H9 (cell line): ENCODE data around the gene OR7A10. TPM values are rescaled to one million over a fixed set of nuclear protein-coding genes. Genes with fewer than 3 reads are reported as not detected.

Experiments
- DNase-seq: peaks from one replicate; pipeline ENCODE4 v3.0.0-alpha.2; 2017
- H2AFZ ChIP-seq: one replicate; pipeline ENCODE4 v1.6.1; 2013; ENCODE audit warnings: mild to moderate bottlenecking, low read length, control low read depth, moderate library complexity
- H2AK5ac ChIP-seq: 2 replicates; pipeline ENCODE4 v1.6.1; 2013; ENCODE audit warnings: low read length, control low read depth, mixed read lengths; ENCODE audit not compliant: insufficient read length
- H2BK120ac ChIP-seq: one replicate; pipeline ENCODE4 v1.6.1; 2013; ENCODE audit warnings: low read depth, mild to moderate bottlenecking, low read length, control low read depth, inconsistent platforms; ENCODE audit not compliant: poor library complexity, severe bottlenecking
- H2BK12ac ChIP-seq: 2 replicates; pipeline ENCODE4 v1.6.1; 2013; ENCODE audit warnings: low read length, control low read depth, mixed read lengths, low read depth; ENCODE audit not compliant: insufficient read length
- H2BK15ac ChIP-seq: 2 replicates; pipeline ENCODE4 v1.6.1; 2013; ENCODE audit warnings: low read depth, low read length, control low read depth
- H2BK20ac ChIP-seq: one replicate; pipeline ENCODE4 v1.6.1; 2013; ENCODE audit warnings: low read depth, mild to moderate bottlenecking, low read length, control low read depth, inconsistent platforms; ENCODE audit not compliant: poor library complexity, severe bottlenecking
- H2BK5ac ChIP-seq: 2 replicates; pipeline ENCODE4 v1.6.1; 2013; ENCODE audit warnings: low read length, control low read depth, mixed read lengths; ENCODE audit not compliant: insufficient read length
- H3K14ac ChIP-seq: 2 replicates; pipeline ENCODE4 v1.6.1; 2013; ENCODE audit warnings: low read length, control low read depth; ENCODE audit not compliant: insufficient read depth
- H3K18ac ChIP-seq: 2 replicates; pipeline ENCODE4 v1.6.1; 2013; ENCODE audit warnings: low read depth, mild to moderate bottlenecking, mixed read lengths, low read length, control low read depth; ENCODE audit not compliant: insufficient read length
- H3K23ac ChIP-seq: 2 replicates; pipeline ENCODE4 v1.6.1; 2013; ENCODE audit warnings: low read length, control low read depth, mixed read lengths, low read depth; ENCODE audit not compliant: insufficient read length
- H3K23me2 ChIP-seq: 2 replicates; pipeline ENCODE4 v1.6.1; 2013; ENCODE audit warnings: low read depth, mild to moderate bottlenecking, mixed read lengths, low read length, control low read depth; ENCODE audit not compliant: insufficient read length, poor library complexity, severe bottlenecking
- H3K27ac ChIP-seq: 2 replicates; pipeline ENCODE4 v1.5.1; 2013; ENCODE audit warnings: low read length, control low read depth, mixed read lengths, low read depth; ENCODE audit not compliant: insufficient read length
- H3K27me3 ChIP-seq: 2 replicates; pipeline ENCODE4 v1.6.1; 2013; ENCODE audit warnings: low read length, control low read depth, inconsistent platforms; ENCODE audit not compliant: insufficient read depth
- H3K4ac ChIP-seq: 2 replicates; pipeline ENCODE4 v1.6.1; 2013; ENCODE audit warnings: low read depth, mild to moderate bottlenecking, control low read depth, inconsistent platforms, low read length, moderate library complexity
- H3K4me1 ChIP-seq: 2 replicates; pipeline ENCODE4 v1.6.1; 2013; ENCODE audit warnings: low read length, control low read depth, inconsistent platforms; ENCODE audit not compliant: insufficient read depth
- H3K4me2 ChIP-seq: 2 replicates; pipeline ENCODE4 v1.6.1; 2013; ENCODE audit warnings: low read length, control low read depth, mixed read lengths; ENCODE audit not compliant: insufficient read length, insufficient read depth
- H3K56ac ChIP-seq: 2 replicates; pipeline ENCODE4 v1.6.1; 2013; ENCODE audit warnings: low read depth, mild to moderate bottlenecking, mixed read lengths, low read length, control low read depth; ENCODE audit not compliant: insufficient read length
- H3K79me1 ChIP-seq: 2 replicates; pipeline ENCODE4 v1.6.1; 2013; ENCODE audit warnings: low read depth, mild to moderate bottlenecking, moderate library complexity, low read length, control low read depth, inconsistent platforms; ENCODE audit not compliant: insufficient read depth, poor library complexity, severe bottlenecking
- H3K79me2 ChIP-seq: 2 replicates; pipeline ENCODE4 v1.6.1; 2013; ENCODE audit warnings: low read length, control low read depth, inconsistent platforms; ENCODE audit not compliant: insufficient read depth
- H3K9ac ChIP-seq: 2 replicates; pipeline ENCODE4 v1.6.1; 2013; ENCODE audit warnings: low read length, control low read depth, mixed read lengths; ENCODE audit not compliant: insufficient read length; ENCODE audit errors: extremely low read depth
- H3K9me3 ChIP-seq: one replicate; pipeline ENCODE4 v1.6.1; 2013; ENCODE audit warnings: low read depth, low read length, inconsistent platforms; ENCODE audit not compliant: control insufficient read depth
- H3T11ph ChIP-seq: one replicate; pipeline ENCODE4 v1.6.1; 2013; ENCODE audit warnings: mild to moderate bottlenecking, low read length, control low read depth, inconsistent platforms
- H4K20me1 ChIP-seq: one replicate; pipeline ENCODE4 v1.6.1; 2013; ENCODE audit not compliant: control insufficient read depth, insufficient read length, insufficient read depth
- H4K5ac ChIP-seq: 2 replicates; pipeline ENCODE4 v1.6.1; 2013; ENCODE audit warnings: low read depth, mild to moderate bottlenecking, mixed read lengths, low read length, control low read depth; ENCODE audit not compliant: insufficient read length
- H4K8ac ChIP-seq: replicated peaks from 2 replicates; pipeline ENCODE4 v1.6.1; 2013; ENCODE audit warnings: low read length, control low read depth, mixed read lengths, low read depth; ENCODE audit not compliant: insufficient read length
- H4K91ac ChIP-seq: 2 replicates; pipeline ENCODE4 v1.6.1; 2013; ENCODE audit warnings: low read depth, mild to moderate bottlenecking, moderate library complexity, mixed read lengths, low read length, control low read depth; ENCODE audit not compliant: insufficient read length
- H3K27ac Mint-ChIP-seq, 3 experiments: 2 replicates in 2 of 3; 3 replicates in 1 of 3; pipeline ENCODE4 v1.8.0; 2020 to 2021; ENCODE audit warnings: mixed read lengths in 3 of 3, mild to moderate bottlenecking in 1 of 3, moderate library complexity in 1 of 3
- H3K27me3 Mint-ChIP-seq: 2 replicates; pipeline ENCODE4 v1.8.0; 2021; ENCODE audit warnings: low read depth, mild to moderate bottlenecking, moderate library complexity, mixed read lengths
- H3K36me3 Mint-ChIP-seq, 3 experiments: 2 replicates in 2 of 3; 3 replicates in 1 of 3; pipeline ENCODE4 v1.8.0; 2020 to 2021; ENCODE audit warnings: low read depth in 3 of 3, mixed read lengths in 3 of 3; ENCODE audit not compliant: insufficient read depth in 1 of 3
- H3K4me1 Mint-ChIP-seq, 2 experiments: 2 replicates each; pipeline ENCODE4 v1.8.0; 2020; ENCODE audit warnings: mixed read lengths in 2 of 2
- H3K4me3 Mint-ChIP-seq, 2 experiments: 2 replicates in 1 of 2; 3 replicates in 1 of 2; pipeline ENCODE4 v1.8.0; 2020 to 2021; ENCODE audit warnings: mild to moderate bottlenecking in 2 of 2, mixed read lengths in 2 of 2, moderate library complexity in 1 of 2
- H3K9me3 Mint-ChIP-seq, 2 experiments: 2 replicates in 1 of 2; 3 replicates in 1 of 2; pipeline ENCODE4 v1.8.0; 2020; ENCODE audit warnings: mild to moderate bottlenecking in 2 of 2, mixed read lengths in 2 of 2, moderate library complexity in 1 of 2
- WGBS: extraction: QIAGEN DNeasy Blood & Tissue Kit; methylation state at CpG from one replicate; pipeline ENCODE4 v1.1.7; 2013; ENCODE audit warnings: missing lambda C conversion rate, low lambda C conversion rate, mixed read lengths; ENCODE audit not compliant: insufficient read length; ENCODE audit errors: extremely low coverage; 5-methylcytosine and 5-hydroxymethylcytosine counted together
- total RNA-seq: library from RNA; stranded (reverse); gene quantifications from 2 replicates; pipeline ENCODE4 v1.2.1, GENCODE V29; 2021
- TF ChIP-seq, protein P1 (sequence below): fragments of 200-600 bp; sonication (generic); conservative IDR thresholded peaks from 3 replicates; pipeline ENCODE4 v1.8.0; 2021; ENCODE audit warnings: antibody characterized with exemption, mild to moderate bottlenecking

The OR7A10 gene
- total RNA-seq, 1 experiment from 2014 or later, result not detected

DNA sequence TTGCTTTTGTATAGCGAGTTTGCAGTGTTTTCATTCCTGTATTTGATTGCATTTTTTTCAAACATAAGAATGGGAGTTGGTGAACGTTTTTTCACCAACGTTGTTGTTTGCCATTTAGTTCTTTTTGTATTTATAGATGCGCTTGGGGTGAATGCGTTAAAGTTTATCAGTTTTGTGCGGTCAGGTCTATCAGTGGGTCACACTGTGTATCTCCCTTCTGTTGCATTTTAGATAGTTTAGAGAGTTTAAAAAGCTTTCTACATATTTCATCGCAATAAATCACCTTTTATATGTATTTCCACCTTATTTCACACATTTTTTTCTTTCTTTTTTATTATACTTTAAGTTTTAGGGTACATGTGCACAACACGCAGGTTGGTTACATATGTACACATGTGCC is 30.1 kb downstream of the OR7A10 start:
- Histone ChIP-seq H2BK20ac (no peak overlapping the region), H3K18ac (no peak overlapping the region), H3K27ac (no peak overlapping the region), H4K5ac (no peak overlapping the region), H3K27me3 (no peaks in the 10 kb centered on the region), H3K9me3 (no peaks in the 10 kb centered on the region), H3K4ac (no peak overlapping the region), H3K4me1 (no peaks in the 10 kb centered on the region), H2AFZ (no peak overlapping the region), H2AK5ac (no peak overlapping the region), H2BK15ac (no peak overlapping the region), H3T11ph (no peak overlapping the region), H3K23me2 (no peaks in the 10 kb centered on the region), H4K20me1 (no peaks in the 10 kb centered on the region), H2BK12ac (no peak overlapping the region), H3K4me2 (no peak overlapping the region), H4K91ac (no peak overlapping the region), H2BK5ac (no peak overlapping the region), H3K79me1 (no peaks in the 10 kb centered on the region), H2BK120ac (no peak overlapping the region), H3K14ac (no peak overlapping the region), H3K23ac (no peak overlapping the region), H3K9ac (no peak overlapping the region), H3K79me2 (no peaks in the 10 kb centered on the region), H4K8ac (no peak overlapping the region), H3K56ac (no peak overlapping the region)
- 100% methylated on average over 1 of the region's 8 CpGs for WGBS
- H3K4me1 Mint-ChIP-seq, result no peaks in the 10 kb centered on the region
- no peaks in the 10 kb centered on the region; the same call in 1 of the 2 replicates for H3K27me3 Mint-ChIP-seq
- TF ChIP-seq, protein P1, sequence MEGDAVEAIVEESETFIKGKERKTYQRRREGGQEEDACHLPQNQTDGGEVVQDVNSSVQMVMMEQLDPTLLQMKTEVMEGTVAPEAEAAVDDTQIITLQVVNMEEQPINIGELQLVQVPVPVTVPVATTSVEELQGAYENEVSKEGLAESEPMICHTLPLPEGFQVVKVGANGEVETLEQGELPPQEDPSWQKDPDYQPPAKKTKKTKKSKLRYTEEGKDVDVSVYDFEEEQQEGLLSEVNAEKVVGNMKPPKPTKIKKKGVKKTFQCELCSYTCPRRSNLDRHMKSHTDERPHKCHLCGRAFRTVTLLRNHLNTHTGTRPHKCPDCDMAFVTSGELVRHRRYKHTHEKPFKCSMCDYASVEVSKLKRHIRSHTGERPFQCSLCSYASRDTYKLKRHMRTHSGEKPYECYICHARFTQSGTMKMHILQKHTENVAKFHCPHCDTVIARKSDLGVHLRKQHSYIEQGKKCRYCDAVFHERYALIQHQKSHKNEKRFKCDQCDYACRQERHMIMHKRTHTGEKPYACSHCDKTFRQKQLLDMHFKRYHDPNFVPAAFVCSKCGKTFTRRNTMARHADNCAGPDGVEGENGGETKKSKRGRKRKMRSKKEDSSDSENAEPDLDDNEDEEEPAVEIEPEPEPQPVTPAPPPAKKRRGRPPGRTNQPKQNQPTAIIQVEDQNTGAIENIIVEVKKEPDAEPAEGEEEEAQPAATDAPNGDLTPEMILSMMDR, result no peak
- peaks cover 36 to 95% of the 10 kb centered on the region in 2 experiments for H3K9me3 Mint-ChIP-seq
- no peak for DNase-seq
- H3K27ac Mint-ChIP-seq, result no peak overlapping the region
- no peak overlapping the region for H3K4me3 Mint-ChIP-seq
- H3K36me3 Mint-ChIP-seq, result peaks cover 0 to 24% (median 0%) of the 10 kb centered on the region in 3 experiments; a peak in 3 of 7 replicates
